22Rv1 (cell line): ENCODE measurements around the gene CORO1C.

Experiments
- H3K27ac ChIP-seq: fragments of 450-650 bp; 2 replicates; pipeline ENCODE4 v1.5.1; 2017
- CTCF ChIP-seq: fragments of 450-650 bp; IDR thresholded peaks from 2 replicates; pipeline ENCODE4 v1.5.1; 2017; ENCODE audit warnings: mild to moderate bottlenecking
- ZFX ChIP-seq: fragments of 450-650 bp; IDR thresholded peaks from 2 replicates; pipeline ENCODE4 v1.6.1; 2017; ENCODE audit warnings: antibody characterized with exemption, borderline replicate concordance

CORO1C gene

GRCh38 chr12:108604208-108604941 lies 126.9 kb downstream of the CORO1C start:
- TF ChIP-seq ZFX (no peak), CTCF (no peak)
- H3K27ac ChIP-seq: no peak overlapping the region

- TF ChIP-seq ZFX (no peak), CTCF (no peak)
- H3K27ac ChIP-seq: no peak overlapping the region
These were observed 127.6 kb downstream of the CORO1C start for GRCh38 chr12:108603743-108604142.

GRCh38 chr12:108602976-108603704 lies 128.2 kb downstream of the CORO1C start:
- no peak for TF ChIP-seq ZFX
- TF ChIP-seq CTCF: no peak
- H3K27ac ChIP-seq: no peak overlapping the region

- TF ChIP-seq CTCF: no peak
- no peak for TF ChIP-seq ZFX
- no peak overlapping the region for H3K27ac ChIP-seq
These were observed 129.1 kb downstream of the CORO1C start for GRCh38 chr12:108602209-108602705.

- TF ChIP-seq CTCF (no peak), ZFX (no peak)
- no peak overlapping the region for H3K27ac ChIP-seq
These were observed 130.7 kb downstream of the CORO1C start for GRCh38 chr12:108600702-108601007.

GRCh38 chr12:108599948-108600701 lies 131.2 kb downstream of the CORO1C start:
- TF ChIP-seq CTCF (no peak), ZFX (no peak)
- no peak overlapping the region for H3K27ac ChIP-seq

- no peak overlapping the region for H3K27ac ChIP-seq
- TF ChIP-seq CTCF (no peak), ZFX (no peak)
These were observed 131.8 kb downstream of the CORO1C start for GRCh38 chr12:108599541-108599940.
